SK-N-SH (cell line): ENCODE data around the gene TMEM109. TPM values are rescaled to one million over a fixed set of nuclear protein-coding genes. Genes with fewer than 3 reads are reported as not detected.

Source experiments
- CTCF ChIA-PET: fragments of 300-600, 350-600 bp; formaldehyde crosslinking; extraction: SDS; loops from one replicate; lab custom pipeline; 2021; lab: Yijun Ruan, JAX
- POLR2A ChIA-PET: fragments of 350-600 bp; sonication (Branson Sonifier 250); formaldehyde crosslinking; extraction: SDS; loops from one replicate; lab custom pipeline; 2020; ENCODE audit warnings: antibody characterized with exemption, inconsistent platforms; lab: Yijun Ruan, JAX
- DNase-seq: peaks from one replicate; pipeline ENCODE4 v3.0.0; 2012
- H2AFZ ChIP-seq: fragments of 200-600 bp; sonication (generic); 2 replicates; pipeline ENCODE4 v1.8.1; 2016; ENCODE audit warnings: antibody characterized with exemption, mild to moderate bottlenecking, low read depth
- H3F3A ChIP-seq: fragments of 200-600 bp; sonication (generic); replicated peaks from 2 replicates; pipeline ENCODE3; 2016; ENCODE audit warnings: antibody characterized with exemption, mild to moderate bottlenecking; ENCODE audit not compliant: insufficient read depth
- H3K27ac ChIP-seq, 2 experiments: fragments of 200-500 bp in 1 of 2; fragments of 200-600 bp in 1 of 2; sonication (Bioruptor generic) in 1 of 2; sonication (generic), shearing (Covaris generic) in 1 of 2; 2 replicates each; pipeline versions ENCODE4 v1.5.1 to v1.6.1; 2014 to 2016; ENCODE audit warnings: low read depth in 2 of 2, inconsistent platforms in 1 of 2, low read length in 1 of 2, mild to moderate bottlenecking in 1 of 2, mixed read lengths in 1 of 2
- H3K27me3 ChIP-seq: fragments of 200-600 bp; sonication (generic), shearing (Covaris generic); 2 replicates; pipeline ENCODE4 v1.6.1; 2016; ENCODE audit warnings: mixed run types; ENCODE audit not compliant: insufficient read depth
- H3K36me3 ChIP-seq, 2 experiments: fragments of 200-500 bp in 1 of 2; fragments of 200-600 bp in 1 of 2; sonication (Bioruptor generic) in 1 of 2; sonication (generic) in 1 of 2; replicated peaks in 1 of 2; 2 replicates each; pipeline versions ENCODE3 to v1.5.1; 2014 to 2016; ENCODE audit warnings: low read length in 1 of 2, mild to moderate bottlenecking in 1 of 2; ENCODE audit not compliant: insufficient read depth in 2 of 2, control insufficient read depth in 1 of 2
- H3K4me1 ChIP-seq, 2 experiments: fragments of 200-500 bp in 1 of 2; fragments of 200-600 bp in 1 of 2; sonication (Bioruptor generic) in 1 of 2; sonication (generic), shearing (Covaris generic) in 1 of 2; 2 replicates each; pipeline versions ENCODE4 v1.5.1 to v1.6.1; 2014 to 2016; ENCODE audit warnings: low read depth in 1 of 2, low read length in 1 of 2, mixed run types in 1 of 2; ENCODE audit not compliant: insufficient read depth in 2 of 2, control insufficient read depth in 1 of 2
- H3K4me2 ChIP-seq: fragments of 200-600 bp; sonication (generic), shearing (Covaris generic); 2 replicates; pipeline ENCODE4 v1.6.1; 2017; ENCODE audit warnings: mixed run types
- H3K4me3 ChIP-seq, 2 experiments: fragments of 200-500 bp in 1 of 2; fragments of 200-600 bp in 1 of 2; sonication (Bioruptor generic) in 1 of 2; sonication (generic), shearing (Covaris generic) in 1 of 2; 2 replicates each; pipeline versions ENCODE4 v1.5.1 to v1.8.1; 2014 to 2016; ENCODE audit warnings: low read depth in 2 of 2, inconsistent platforms in 1 of 2, low read length in 1 of 2, mild to moderate bottlenecking in 1 of 2, mixed read lengths in 1 of 2, moderate library complexity in 1 of 2
- H3K79me2 ChIP-seq: fragments of 200-600 bp; sonication (generic); 2 replicates; pipeline ENCODE4 v1.8.1; 2017; ENCODE audit warnings: mild to moderate bottlenecking; ENCODE audit not compliant: insufficient read depth
- H3K9ac ChIP-seq: fragments of 200-600 bp; sonication (generic); 2 replicates; pipeline ENCODE4 v1.6.1; 2017; ENCODE audit warnings: mixed run types
- H3K9me2 ChIP-seq: fragments of 200-600 bp; sonication (generic); 2 replicates; pipeline ENCODE4 v1.6.1; 2017; ENCODE audit warnings: mixed run types
- H3K9me3 ChIP-seq: fragments of 200-600 bp; sonication (generic); 2 replicates; pipeline ENCODE4 v1.6.1; 2017; ENCODE audit warnings: mixed run types, mild to moderate bottlenecking, moderate library complexity
- H4K20me1 ChIP-seq: fragments of 200-600 bp; sonication (generic); 2 replicates; pipeline ENCODE4 v1.6.1; 2017; ENCODE audit warnings: mild to moderate bottlenecking, mixed run types; ENCODE audit not compliant: insufficient read depth
- ELF1 ChIP-seq: IDR thresholded peaks from 2 replicates; pipeline ENCODE4 v1.4.0; 2012
- EZH2phosphoT487 ChIP-seq: fragments of 200-600 bp; sonication (generic); IDR thresholded peaks from 2 replicates; pipeline ENCODE4 v1.6.1; 2017; ENCODE audit warnings: low read depth, mixed run types, mild to moderate bottlenecking, antibody characterized with exemption, moderate library complexity, borderline replicate concordance
- FOSL2 ChIP-seq: IDR thresholded peaks from 2 replicates; pipeline ENCODE4 v1.4.0; 2012; ENCODE audit warnings: low read depth, mild to moderate bottlenecking, moderate library complexity, borderline replicate concordance
- FOXJ3 ChIP-seq: sonication (generic); formaldehyde crosslinking; IDR thresholded peaks from 2 replicates; pipeline ENCODE4 v1.5.1; 2020; ENCODE audit warnings: mild to moderate bottlenecking, missing genetic modification reagents
- FOXM1 ChIP-seq: IDR thresholded peaks from 2 replicates; pipeline ENCODE4 v1.4.0; 2012; ENCODE audit warnings: low read depth, mild to moderate bottlenecking
- GABPA ChIP-seq: IDR thresholded peaks from 2 replicates; pipeline ENCODE4 v1.4.0; 2012; ENCODE audit warnings: low read depth, mild to moderate bottlenecking
- GATA2 ChIP-seq: sonication (generic); formaldehyde crosslinking; IDR thresholded peaks from 2 replicates; pipeline ENCODE4 v1.5.0; 2020; ENCODE audit warnings: mild to moderate bottlenecking, missing genetic modification reagents
- JUND ChIP-seq: IDR thresholded peaks from 2 replicates; pipeline ENCODE4 v1.4.0; 2012
- MEF2A ChIP-seq: IDR thresholded peaks from 2 replicates; pipeline ENCODE4 v1.4.0; 2012; ENCODE audit warnings: low read depth, borderline replicate concordance
- MXI1 ChIP-seq: IDR thresholded peaks from 2 replicates; pipeline ENCODE4 v1.6.1; 2012; ENCODE audit warnings: mild to moderate bottlenecking, low read depth, low read length, improper control_type of control experiment
- POLR2AphosphoS5 ChIP-seq: IDR thresholded peaks from 2 replicates; pipeline ENCODE4 v1.6.1; 2012; ENCODE audit warnings: low read depth, low read length
- RXRA ChIP-seq: IDR thresholded peaks from 2 replicates; pipeline ENCODE4 v1.4.0; 2012; ENCODE audit warnings: low read depth, mild to moderate bottlenecking, borderline replicate concordance
- SIN3A ChIP-seq: IDR thresholded peaks from 2 replicates; pipeline ENCODE4 v1.6.1; 2012; ENCODE audit warnings: low read depth, mild to moderate bottlenecking, low read length, moderate library complexity, borderline replicate concordance
- TAF1 ChIP-seq: IDR thresholded peaks from 2 replicates; pipeline ENCODE4 v1.6.1; 2012; ENCODE audit warnings: low read depth, mild to moderate bottlenecking, low read length, moderate library complexity, borderline replicate concordance
- TCF12 ChIP-seq: IDR thresholded peaks from 2 replicates; pipeline ENCODE4 v1.4.0; 2012
- USF1 ChIP-seq: IDR thresholded peaks from 2 replicates; pipeline ENCODE4 v1.4.0; 2012; ENCODE audit warnings: low read depth, borderline replicate concordance
- YY1 ChIP-seq: IDR thresholded peaks from 2 replicates; pipeline ENCODE4 v1.4.0; 2012; ENCODE audit warnings: low read depth, mild to moderate bottlenecking
- WGBS: methylation state at CpG from one replicate; pipeline ENCODE4 v1.1.6; 2017; ENCODE audit warnings: low lambda C conversion rate; 5-methylcytosine and 5-hydroxymethylcytosine counted together
- polyA plus RNA-seq, 3 experiments: library from polyadenylated mRNA; depleted of rRNA; stranded (reverse); fragments of >200 nt; gene quantifications; 2 replicates each; pipeline ENCODE4 v1.2.3, GENCODE V29; 2012
- TF ChIP-seq, protein P1 (sequence below): IDR thresholded peaks from 2 replicates; pipeline ENCODE4 v1.4.0; 2012; ENCODE audit warnings: low read depth, borderline replicate concordance
- TF ChIP-seq, protein P2 (sequence below): IDR thresholded peaks from 2 replicates; pipeline ENCODE4 v1.6.1; 2012; ENCODE audit warnings: mild to moderate bottlenecking, low read depth, low read length, moderate library complexity

Gene TMEM109
- polyA plus RNA-seq, 1 of the 3 experiments (the other 2 are of a cell fraction): 52.7 TPM

DNA sequence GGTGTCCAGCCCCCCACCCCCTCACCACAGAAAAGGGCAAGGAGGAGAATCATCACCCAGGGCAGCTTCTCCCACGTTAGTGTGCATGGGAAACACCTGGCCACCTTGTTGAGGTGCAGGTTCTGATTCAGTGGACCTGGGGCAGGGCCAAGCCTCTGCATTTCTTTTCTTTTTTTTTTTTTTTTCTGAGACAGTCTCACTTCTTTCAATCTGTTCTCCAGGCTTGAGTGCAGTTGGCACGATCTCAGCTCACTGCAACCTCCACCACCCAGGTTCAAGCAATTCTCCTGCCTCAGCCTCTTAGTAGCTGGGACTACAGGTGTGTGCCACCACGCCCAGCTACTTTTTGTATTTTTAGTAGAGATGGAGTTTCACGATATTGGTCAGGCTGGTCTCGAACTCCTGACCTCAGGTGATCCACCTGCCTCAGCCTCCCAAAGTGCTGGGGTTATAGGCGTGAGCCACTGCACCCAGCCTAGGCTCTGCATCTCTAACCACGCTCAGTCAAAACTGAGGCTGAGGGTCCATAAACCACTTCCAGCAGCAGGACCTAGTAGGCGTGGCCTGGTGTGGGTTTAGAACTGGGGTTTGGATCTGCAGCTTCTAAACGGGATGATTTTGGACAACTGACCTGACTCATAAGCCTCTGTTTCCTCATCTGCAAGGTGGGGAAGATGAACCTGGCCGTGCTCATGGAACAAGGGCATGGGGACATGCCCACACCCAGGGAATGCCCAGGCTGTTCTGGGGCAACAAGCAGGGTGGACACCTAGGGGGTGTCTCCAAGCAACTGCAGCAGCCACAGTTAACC, 45.9 kb upstream of the TMEM109 start:
- Histone ChIP-seq H3K79me2 (no peaks in the 10 kb centered on the region), H3K4me2 (no peak overlapping the region), H3K36me3 (no peaks in the 10 kb centered on the region), H3K4me1 (peaks cover 0 to 8% of the 10 kb centered on the region in 2 experiments; a peak in 1 of 4 replicates), H3K4me3 (no peak overlapping the region), H3F3A (no peaks in the 10 kb centered on the region), H3K27ac (no peak overlapping the region), H4K20me1 (no peaks in the 10 kb centered on the region), H3K9ac (no peak overlapping the region), H3K27me3 (no peaks in the 10 kb centered on the region; the same call in 1 of the 2 replicates), H3K9me2 (no peaks in the 10 kb centered on the region), H2AFZ (no peak overlapping the region), H3K9me3 (no peaks in the 10 kb centered on the region)
- no peak for DNase-seq
- CTCF ChIA-PET: interaction anchor here (0.9 to 7.7 kb wide), 2 partner anchors 37 to 47 kb away, joined by 3 to 56 read pairs; no protein-coding TSS in a partner anchor
- TF ChIP-seq JUND: no peak
- TF ChIP-seq USF1: no peak
- TF ChIP-seq TAF1: no peak
- no peak for TF ChIP-seq FOXJ3
- no peak for TF ChIP-seq ELF1
- no peak for TF ChIP-seq GATA2
- no peak for TF ChIP-seq TCF12
- no peak for TF ChIP-seq MEF2A
- TF ChIP-seq YY1: no peak
- no peak for TF ChIP-seq MXI1
- no peak for TF ChIP-seq RXRA
- no peak for TF ChIP-seq SIN3A
- TF ChIP-seq GABPA: no peak
- no peak for TF ChIP-seq FOXM1
- TF ChIP-seq, protein P1, sequence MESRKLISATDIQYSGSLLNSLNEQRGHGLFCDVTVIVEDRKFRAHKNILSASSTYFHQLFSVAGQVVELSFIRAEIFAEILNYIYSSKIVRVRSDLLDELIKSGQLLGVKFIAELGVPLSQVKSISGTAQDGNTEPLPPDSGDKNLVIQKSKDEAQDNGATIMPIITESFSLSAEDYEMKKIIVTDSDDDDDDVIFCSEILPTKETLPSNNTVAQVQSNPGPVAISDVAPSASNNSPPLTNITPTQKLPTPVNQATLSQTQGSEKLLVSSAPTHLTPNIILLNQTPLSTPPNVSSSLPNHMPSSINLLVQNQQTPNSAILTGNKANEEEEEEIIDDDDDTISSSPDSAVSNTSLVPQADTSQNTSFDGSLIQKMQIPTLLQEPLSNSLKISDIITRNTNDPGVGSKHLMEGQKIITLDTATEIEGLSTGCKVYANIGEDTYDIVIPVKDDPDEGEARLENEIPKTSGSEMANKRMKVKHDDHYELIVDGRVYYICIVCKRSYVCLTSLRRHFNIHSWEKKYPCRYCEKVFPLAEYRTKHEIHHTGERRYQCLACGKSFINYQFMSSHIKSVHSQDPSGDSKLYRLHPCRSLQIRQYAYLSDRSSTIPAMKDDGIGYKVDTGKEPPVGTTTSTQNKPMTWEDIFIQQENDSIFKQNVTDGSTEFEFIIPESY: no peak
- no peak for TF ChIP-seq EZH2phosphoT487
- TF ChIP-seq, protein P2, sequence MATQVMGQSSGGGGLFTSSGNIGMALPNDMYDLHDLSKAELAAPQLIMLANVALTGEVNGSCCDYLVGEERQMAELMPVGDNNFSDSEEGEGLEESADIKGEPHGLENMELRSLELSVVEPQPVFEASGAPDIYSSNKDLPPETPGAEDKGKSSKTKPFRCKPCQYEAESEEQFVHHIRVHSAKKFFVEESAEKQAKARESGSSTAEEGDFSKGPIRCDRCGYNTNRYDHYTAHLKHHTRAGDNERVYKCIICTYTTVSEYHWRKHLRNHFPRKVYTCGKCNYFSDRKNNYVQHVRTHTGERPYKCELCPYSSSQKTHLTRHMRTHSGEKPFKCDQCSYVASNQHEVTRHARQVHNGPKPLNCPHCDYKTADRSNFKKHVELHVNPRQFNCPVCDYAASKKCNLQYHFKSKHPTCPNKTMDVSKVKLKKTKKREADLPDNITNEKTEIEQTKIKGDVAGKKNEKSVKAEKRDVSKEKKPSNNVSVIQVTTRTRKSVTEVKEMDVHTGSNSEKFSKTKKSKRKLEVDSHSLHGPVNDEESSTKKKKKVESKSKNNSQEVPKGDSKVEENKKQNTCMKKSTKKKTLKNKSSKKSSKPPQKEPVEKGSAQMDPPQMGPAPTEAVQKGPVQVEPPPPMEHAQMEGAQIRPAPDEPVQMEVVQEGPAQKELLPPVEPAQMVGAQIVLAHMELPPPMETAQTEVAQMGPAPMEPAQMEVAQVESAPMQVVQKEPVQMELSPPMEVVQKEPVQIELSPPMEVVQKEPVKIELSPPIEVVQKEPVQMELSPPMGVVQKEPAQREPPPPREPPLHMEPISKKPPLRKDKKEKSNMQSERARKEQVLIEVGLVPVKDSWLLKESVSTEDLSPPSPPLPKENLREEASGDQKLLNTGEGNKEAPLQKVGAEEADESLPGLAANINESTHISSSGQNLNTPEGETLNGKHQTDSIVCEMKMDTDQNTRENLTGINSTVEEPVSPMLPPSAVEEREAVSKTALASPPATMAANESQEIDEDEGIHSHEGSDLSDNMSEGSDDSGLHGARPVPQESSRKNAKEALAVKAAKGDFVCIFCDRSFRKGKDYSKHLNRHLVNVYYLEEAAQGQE: no peak
- TF ChIP-seq POLR2AphosphoS5: no peak
- no peak for TF ChIP-seq FOSL2
- 63% methylated on average over 10 of the region's 10 CpGs for WGBS
- POLR2A ChIA-PET: no interaction called here
